Breast epithelium (tissue), 3 donors: Measurements from ENCODE around the gene STRBP.

ENCODE experiments used
- POLR2AphosphoS5 ChIP-seq, 3 donors: sonication (generic); formaldehyde crosslinking; IDR thresholded peaks; one replicate each; pipeline ENCODE4 v1.6.1; 2017; ENCODE audit warnings: antibody characterized with exemption in 3 of 3
- TF ChIP-seq, protein P1 (sequence below), 3 donors: fragments of 450-650 bp; IDR thresholded peaks; one replicate each; pipeline ENCODE4 v1.5.1; 2016 to 2017; ENCODE audit warnings: antibody characterized with exemption in 3 of 3, mild to moderate bottlenecking in 3 of 3, moderate library complexity in 3 of 3

DNA sequence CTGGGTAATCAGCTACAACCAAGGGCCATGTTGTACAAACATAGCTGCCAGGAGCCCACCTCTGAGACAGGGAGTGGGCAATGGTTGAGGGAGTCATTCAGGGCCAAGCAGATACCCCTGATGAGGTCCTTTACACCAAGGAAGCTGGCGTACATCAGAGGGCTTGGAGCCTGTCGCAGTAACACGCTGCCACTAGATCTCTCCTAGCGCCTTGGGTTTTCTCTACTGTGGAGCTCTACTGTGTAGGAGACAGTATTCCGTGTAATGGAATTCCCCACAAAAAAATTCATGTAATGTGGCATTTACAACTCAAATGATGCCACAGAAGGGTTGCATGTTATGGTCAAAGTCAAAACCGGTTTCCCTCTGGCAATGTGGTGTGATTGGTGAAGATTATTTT is 46.2 kb upstream of the STRBP start:
- TF ChIP-seq, protein P1, sequence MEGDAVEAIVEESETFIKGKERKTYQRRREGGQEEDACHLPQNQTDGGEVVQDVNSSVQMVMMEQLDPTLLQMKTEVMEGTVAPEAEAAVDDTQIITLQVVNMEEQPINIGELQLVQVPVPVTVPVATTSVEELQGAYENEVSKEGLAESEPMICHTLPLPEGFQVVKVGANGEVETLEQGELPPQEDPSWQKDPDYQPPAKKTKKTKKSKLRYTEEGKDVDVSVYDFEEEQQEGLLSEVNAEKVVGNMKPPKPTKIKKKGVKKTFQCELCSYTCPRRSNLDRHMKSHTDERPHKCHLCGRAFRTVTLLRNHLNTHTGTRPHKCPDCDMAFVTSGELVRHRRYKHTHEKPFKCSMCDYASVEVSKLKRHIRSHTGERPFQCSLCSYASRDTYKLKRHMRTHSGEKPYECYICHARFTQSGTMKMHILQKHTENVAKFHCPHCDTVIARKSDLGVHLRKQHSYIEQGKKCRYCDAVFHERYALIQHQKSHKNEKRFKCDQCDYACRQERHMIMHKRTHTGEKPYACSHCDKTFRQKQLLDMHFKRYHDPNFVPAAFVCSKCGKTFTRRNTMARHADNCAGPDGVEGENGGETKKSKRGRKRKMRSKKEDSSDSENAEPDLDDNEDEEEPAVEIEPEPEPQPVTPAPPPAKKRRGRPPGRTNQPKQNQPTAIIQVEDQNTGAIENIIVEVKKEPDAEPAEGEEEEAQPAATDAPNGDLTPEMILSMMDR (IDR thresholded peaks at IDR 0.05), result no peak
- no peak for TF ChIP-seq POLR2AphosphoS5 (IDR thresholded peaks at IDR 0.05)
